ENCODE results near the gene AGXT.

The AGXT gene

GRCh38 chr2:240886678-240887609 is 18.3 kb downstream of the AGXT start:
- DNase-seq: peak; percentile 51 to 60

DNA sequence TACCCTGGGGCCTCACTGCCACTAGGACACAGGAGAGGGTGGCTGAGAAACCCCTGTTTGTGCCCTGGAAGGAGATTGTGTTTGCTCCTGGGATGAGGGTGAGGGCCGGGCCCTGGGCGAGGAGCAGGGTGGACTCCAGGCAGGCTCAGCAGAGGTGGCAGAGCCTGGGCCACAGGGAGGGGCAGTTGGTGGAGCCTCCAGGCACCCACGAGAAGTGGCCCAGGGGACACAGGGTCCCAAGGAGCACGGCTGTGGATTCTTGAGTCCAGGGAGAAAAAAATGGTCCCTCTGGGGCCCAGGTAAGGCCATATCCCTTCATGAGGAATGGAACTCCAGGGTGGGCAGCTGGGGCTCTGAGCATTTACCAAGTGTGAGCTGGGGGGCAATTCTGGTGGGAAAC is 19.0 kb downstream of the AGXT start:
- no peak for DNase-seq

GRCh38 chr2:240888130-240888889 is 19.7 kb downstream of the AGXT start:
- DNase-seq: no peak

DNA sequence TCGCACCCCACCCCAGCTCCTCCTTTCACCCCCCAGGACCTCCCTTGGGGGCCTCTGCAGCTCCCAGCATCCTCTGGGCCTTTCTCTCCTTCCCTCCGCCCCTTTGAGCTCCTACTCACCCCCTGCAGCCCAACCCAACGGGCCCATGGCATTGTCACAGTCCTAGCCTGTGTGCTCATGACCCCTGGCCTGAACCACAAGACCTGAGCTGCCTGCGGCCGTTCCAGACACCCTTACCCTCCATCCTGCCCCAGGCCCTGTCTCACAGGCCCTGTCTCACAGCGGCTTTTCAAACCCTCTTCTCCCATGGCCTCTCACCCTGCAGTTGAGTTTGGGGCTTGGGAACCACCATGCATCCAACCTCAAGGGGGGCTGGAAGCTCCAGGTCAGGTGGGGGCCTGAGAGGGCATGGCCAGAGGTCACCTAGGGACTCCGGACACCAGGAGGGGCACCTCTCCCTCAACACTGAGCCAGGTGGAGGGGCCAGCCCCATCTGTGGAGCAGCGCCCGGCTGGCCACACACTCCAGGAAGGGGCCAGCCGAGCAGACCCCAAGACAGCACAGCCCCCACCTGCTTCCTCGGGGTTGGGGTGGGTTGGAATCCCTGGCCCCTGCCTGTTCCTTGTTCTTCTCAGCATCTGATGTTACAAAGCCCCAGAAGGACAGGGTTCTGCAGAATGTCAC is 20.4 kb downstream of the AGXT start:
- no peak for DNase-seq

DNA sequence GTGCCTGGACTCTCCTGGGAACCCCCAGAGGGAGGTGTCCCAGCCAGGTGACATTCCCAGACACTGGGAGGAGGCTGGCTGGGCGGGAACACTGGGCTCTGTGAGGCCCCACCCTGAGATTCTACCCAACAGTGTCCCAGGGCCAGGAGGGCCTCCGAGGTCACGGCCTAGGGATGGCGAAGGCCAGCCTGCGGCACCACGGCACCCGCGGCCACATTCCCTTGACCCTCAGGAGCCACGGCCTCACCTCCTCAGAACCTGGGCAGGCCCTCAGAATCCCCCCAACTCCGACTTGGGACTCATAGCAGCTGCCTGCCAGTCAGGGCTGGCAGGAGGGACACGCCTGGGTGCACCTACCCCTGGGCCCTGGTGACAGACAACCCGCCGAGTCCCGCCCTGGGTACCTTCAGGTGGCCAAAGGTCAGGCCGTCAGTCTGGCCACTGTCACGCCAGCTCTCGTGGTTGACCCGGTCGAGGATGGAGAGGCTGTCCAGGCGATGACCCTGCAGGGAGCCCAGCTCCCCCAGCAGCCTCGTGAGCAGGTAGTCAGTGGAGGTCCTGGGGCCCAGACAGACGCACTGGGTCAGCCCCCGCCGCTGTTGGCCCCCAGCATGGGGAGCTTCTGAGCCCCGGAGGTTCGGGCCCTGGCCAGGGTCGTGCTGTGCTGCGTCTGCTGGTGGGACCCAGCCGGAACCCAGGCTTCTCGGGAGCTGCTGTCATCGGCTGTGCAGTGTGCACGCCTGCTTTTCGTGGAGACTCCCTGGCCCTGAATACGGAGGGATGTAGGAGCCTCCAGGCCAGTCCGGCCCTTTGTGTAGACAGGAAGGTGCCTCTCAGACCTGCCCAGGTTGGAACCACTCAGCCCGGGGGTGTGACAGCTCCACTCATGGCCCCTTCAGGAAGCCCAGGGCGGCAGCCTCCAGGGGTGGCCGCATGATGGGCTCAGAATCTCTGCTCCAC is 21.3 kb downstream of the AGXT start:
- no peak for DNase-seq

DNA sequence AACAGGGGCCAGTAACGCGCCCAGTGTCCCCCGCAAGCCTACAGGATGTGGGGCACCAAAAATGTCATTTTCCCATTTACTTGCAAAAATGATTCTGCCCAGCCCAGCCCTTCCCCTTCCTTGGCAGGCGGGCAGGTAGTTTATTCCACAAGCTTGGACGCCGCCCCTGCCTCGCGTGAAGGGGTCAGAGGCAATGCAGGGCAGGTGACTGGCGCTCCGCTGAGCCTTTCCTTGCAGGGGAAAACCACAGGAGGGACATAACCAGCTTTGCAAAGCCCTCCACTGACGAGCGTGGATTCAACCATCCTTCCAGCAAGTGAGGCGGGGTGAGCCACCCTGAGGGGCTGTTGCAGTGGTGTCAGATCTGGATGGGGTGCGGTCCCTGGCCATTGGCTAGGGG is 22.1 kb downstream of the AGXT start:
- DNase-seq: no peak

DNA sequence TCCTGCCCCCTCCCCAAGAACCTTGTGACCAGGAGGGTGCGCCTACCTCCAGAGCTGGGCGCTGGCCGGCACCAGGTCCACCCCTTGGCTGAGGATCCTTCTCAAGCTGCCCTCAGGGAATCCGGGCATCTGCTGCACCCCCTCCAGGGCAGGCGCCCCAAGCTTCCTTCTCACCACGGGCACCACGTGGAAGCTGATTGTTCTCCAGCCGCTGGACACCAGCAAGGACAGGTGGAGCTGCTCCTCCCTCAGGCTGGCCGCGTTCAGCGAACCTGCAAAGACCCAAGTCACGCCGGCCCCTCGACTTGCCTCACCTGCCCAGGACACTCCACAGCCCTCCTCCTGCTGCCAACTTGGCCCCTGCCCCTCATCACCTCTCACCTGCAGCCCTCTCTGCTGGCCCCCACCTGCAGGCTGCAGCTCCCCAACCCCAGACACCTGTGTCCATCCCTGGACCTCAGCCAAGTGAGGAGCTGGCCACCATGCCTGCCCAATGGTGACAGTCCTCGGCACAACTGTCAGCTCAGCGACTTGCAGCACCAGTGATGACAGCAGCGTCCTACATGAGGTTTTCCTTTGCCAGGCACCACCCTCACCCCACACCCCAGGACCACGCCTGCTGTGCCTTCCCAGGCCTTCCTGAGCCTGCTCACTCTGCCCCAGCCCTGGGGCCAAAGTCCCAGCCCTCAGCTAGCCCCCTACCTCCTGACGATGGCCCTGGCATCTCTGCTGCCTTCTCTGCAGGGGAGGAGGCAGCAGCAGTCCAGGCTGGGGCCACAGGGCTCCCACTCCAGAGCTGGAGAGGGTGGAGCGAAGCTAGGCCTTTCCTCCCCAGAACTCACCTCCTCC is 23.1 kb downstream of the AGXT start:
- no peak for DNase-seq

DNA sequence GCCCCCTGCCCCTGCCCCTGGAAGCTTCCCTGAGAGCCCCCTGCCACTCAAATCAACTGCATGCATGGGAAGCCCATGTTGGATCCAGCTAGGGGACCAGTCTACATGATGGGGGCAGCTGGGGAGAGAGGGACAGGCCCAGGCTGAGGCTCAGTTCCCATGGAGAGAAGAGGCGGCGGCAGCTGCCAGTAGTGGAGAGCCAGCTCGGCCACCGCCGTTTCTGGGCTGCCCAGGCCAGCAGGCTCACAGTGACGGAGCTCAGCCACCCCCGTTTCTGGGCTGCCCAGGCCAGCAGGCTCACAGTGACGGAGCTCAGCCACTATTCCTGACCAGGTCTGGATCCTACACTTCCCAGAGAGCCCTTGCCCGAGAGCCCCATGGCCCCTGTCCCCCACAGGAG is 23.7 kb downstream of the AGXT start:
- no peak for DNase-seq

DNA sequence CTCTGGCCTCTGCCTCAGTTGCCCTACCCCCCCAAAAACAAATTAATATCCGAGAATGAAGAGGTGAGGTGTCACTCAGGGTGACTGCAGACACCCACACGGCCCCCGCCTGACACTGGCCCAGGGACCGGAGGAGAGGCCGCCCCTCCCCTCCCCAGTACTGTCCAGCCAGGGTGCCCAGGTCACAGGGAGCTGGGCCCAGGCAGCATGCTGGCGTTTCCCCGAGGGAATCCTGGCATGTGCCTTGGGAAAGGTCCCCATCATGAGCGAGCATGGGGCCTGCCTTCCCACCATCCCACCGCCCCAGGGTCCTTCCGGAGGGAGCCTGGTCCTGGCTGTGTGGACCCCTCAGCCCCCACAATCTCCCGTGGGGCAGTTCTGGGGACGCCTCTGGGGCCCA is 24.3 kb downstream of the AGXT start:
- DNase-seq: no peak

DNA sequence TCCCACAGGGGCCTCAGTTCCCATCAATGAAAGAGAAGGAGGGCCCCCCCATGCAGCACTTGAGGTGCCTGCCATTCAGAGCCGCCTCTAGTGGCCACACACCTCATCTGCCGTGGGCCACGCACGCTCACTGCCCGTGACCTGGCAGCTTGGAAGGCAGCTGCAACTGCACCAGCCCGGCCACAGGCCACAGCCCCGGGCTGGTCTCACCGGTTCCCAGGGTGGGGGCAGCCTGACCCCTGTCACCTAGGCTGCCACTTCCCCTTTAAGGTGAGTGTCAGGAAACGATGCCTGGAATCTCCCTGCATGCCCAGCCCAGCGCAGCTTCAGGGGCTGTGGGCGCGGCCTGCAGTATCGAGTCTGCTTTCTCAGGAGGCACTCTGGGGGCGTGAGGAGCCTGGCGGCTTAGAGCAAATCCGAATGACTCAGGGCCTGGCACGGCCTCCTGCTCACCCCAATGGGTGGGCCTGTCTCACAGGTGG is 24.8 kb downstream of the AGXT start:
- no peak for DNase-seq

DNA sequence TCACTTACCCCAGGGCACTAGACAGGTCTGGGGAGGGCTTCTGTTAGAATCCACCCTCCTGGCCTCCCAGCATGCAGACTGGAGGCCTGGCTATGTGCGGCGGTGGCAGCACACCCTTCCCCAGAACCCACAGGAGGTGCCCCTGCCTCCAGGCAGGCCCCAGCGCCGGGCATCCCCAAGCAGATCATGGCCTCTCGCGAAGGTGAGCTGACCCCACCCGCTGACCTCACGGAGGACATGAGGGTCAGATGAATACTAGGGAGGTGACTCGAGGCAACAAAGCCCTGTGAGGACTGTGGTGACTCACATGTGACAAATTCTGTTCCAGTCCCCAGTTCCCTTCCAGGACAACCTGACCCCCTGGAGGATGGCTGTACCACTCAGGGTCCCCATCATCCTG is 25.4 kb downstream of the AGXT start:
- no peak for DNase-seq

- no peak for DNase-seq
Measured at GRCh38 chr2:240894836-240895558, 26.4 kb downstream of the AGXT start.

DNA sequence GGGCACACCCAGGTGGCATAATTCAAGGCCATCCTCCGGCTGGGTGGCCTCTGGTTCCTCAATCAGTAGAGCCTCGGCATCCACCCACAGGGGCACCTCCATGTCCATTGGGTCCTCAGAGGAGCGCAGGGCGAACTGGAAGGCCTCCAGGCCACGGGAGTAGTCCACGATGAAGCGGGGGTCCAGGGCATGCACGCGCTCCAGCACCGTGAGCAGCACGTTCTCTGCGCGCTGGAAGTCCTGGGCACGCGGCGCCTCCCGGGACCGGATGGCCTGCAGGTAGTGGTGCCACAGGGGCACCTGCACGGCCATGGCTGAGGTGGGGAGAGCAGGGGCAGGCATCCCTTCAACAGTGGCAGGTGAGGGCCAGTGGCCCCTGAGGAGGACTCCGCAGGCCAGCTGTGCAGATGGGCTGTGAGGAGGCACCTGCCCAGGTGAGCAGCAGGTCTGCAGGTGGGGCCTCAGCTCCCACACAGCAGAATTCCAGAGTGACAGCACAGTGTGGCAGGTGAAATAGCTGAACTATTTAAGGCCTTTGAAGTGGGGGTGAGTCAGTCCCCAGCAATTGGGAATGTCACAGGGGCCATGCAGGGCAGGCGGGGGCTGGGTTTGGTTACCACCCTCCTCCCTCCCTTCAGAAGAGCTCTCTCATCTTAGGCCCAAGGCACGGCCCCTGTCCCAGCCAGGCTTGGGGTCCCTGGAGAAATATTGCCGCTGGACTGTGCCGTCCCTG is 27.2 kb downstream of the AGXT start, which contains the start of gene MAB21L4:
TSS of gene MAB21L4 (minus strand) at position 501 of the 733 bp plus-strand sequence. CDS start at position 342, 159 bp downstream.
- no peak for DNase-seq

- DNase-seq: no peak
Measured at GRCh38 chr2:240896394-240896793, 27.8 kb downstream of the AGXT start.

GRCh38 chr2:240896871-240897692 is 28.5 kb downstream of the AGXT start:
- DNase-seq: no peak

- no peak for DNase-seq
Measured at GRCh38 chr2:240898108-240898730, 29.6 kb downstream of the AGXT start.

- DNase-seq: no peak
Measured at GRCh38 chr2:240898731-240899467, 30.3 kb downstream of the AGXT start.

Data from cerebellar nuclear complex (tissue), 1 donor.